22Rv1 (cell line): ENCODE data around the gene PRPF18.

Source experiments
- CTCF ChIP-seq: fragments of 450-650 bp; IDR thresholded peaks from 2 replicates; pipeline ENCODE4 v1.5.1; 2017; ENCODE audit warnings: mild to moderate bottlenecking
- ZFX ChIP-seq: fragments of 450-650 bp; IDR thresholded peaks from 2 replicates; pipeline ENCODE4 v1.6.1; 2017; ENCODE audit warnings: antibody characterized with exemption, borderline replicate concordance

- TF ChIP-seq CTCF (no peak), ZFX (no peak)
These were observed 30.4 kb downstream of the PRPF18 start for GRCh38 chr10:13617116-13617515.
